ENCODE measurements around the gene GPC6.

The GPC6 gene

GRCh38 chr13:93926425-93926824 lies 699.8 kb downstream of the GPC6 start:
- no peak for DNase-seq (ENCODE audit: low read depth)

- no peak for DNase-seq (ENCODE audit: low read depth)
Observed at GRCh38 chr13:93927431-93927830, 700.8 kb downstream of the GPC6 start.

- no peak for DNase-seq (ENCODE audit: low read depth)
Observed at GRCh38 chr13:93932901-93933300, 706.3 kb downstream of the GPC6 start.

- DNase-seq (ENCODE audit: low read depth) = no peak
Observed at GRCh38 chr13:93936901-93937300, 710.3 kb downstream of the GPC6 start.

- DNase-seq (ENCODE audit: low read depth) = no peak
Observed at GRCh38 chr13:93941444-93941843, 714.8 kb downstream of the GPC6 start.

GRCh38 chr13:93942016-93942415 lies 715.4 kb downstream of the GPC6 start:
- no peak for DNase-seq (ENCODE audit: low read depth)

- no peak for DNase-seq (ENCODE audit: low read depth)
Observed at GRCh38 chr13:93945621-93946020, 719.0 kb downstream of the GPC6 start.

- no peak for DNase-seq (ENCODE audit: low read depth)
Observed at GRCh38 chr13:93946994-93947393, 720.4 kb downstream of the GPC6 start.

- no peak for DNase-seq (ENCODE audit: low read depth)
Observed at GRCh38 chr13:93947651-93948050, 721.0 kb downstream of the GPC6 start.

GRCh38 chr13:93948162-93948922 lies 721.7 kb downstream of the GPC6 start:
- no peak for DNase-seq (ENCODE audit: low read depth)

- DNase-seq (ENCODE audit: low read depth) = no peak
Observed at GRCh38 chr13:93951108-93951507, 724.5 kb downstream of the GPC6 start.

- DNase-seq (ENCODE audit: low read depth) = no peak
Observed at GRCh38 chr13:93951951-93952350, 725.3 kb downstream of the GPC6 start.

GRCh38 chr13:93953841-93954240 lies 727.2 kb downstream of the GPC6 start:
- no peak for DNase-seq (ENCODE audit: low read depth)

- no peak for DNase-seq (ENCODE audit: low read depth)
Observed at GRCh38 chr13:93955904-93956303, 729.3 kb downstream of the GPC6 start.

- DNase-seq (ENCODE audit: low read depth) = no peak
Observed at GRCh38 chr13:93956426-93956825, 729.8 kb downstream of the GPC6 start.

- no peak for DNase-seq (ENCODE audit: low read depth)
Observed at GRCh38 chr13:93957371-93957770, 730.8 kb downstream of the GPC6 start.

- peak; percentile 34 for DNase-seq (ENCODE audit: low read depth)
Observed at GRCh38 chr13:93959796-93960533, 733.4 kb downstream of the GPC6 start.

GRCh38 chr13:93963266-93964145 lies 736.9 kb downstream of the GPC6 start:
- peak; percentile 31 for DNase-seq (ENCODE audit: low read depth)

GRCh38 chr13:93964146-93964512 lies 737.5 kb downstream of the GPC6 start:
- no peak for DNase-seq (ENCODE audit: low read depth)

- DNase-seq (ENCODE audit: low read depth) = no peak
Observed at GRCh38 chr13:93965587-93965986, 739.0 kb downstream of the GPC6 start.

- no peak for DNase-seq (ENCODE audit: low read depth)
Observed at GRCh38 chr13:93966267-93966936, 739.8 kb downstream of the GPC6 start.

- no peak for DNase-seq (ENCODE audit: low read depth)
Observed at GRCh38 chr13:93967286-93967685, 740.7 kb downstream of the GPC6 start.
